Breast epithelium (tissue), 4 donors: ENCODE measurements around the gene DHRS4. TPM values are rescaled to one million over a fixed set of nuclear protein-coding genes. Genes with fewer than 3 reads are reported as not detected.
A peak's percentile ranks its signal among the peaks of the same experiment; 100 is the strongest.

Experiments
- DNase-seq, 2 donors: peaks; one replicate each; pipeline ENCODE4 v3.0.0-alpha.2; 2019; ENCODE audit warnings: low spot score in 2 of 2
- H3K27ac ChIP-seq, 2 donors: fragments of 200-600 bp; sonication (generic) in 1 of 2; one replicate each; pipeline ENCODE4 v1.5.1; 2016 to 2019; ENCODE audit warnings: mild to moderate bottlenecking in 1 of 2
- H3K27me3 ChIP-seq, 2 donors: fragments of 200-600 bp; sonication (generic) in 1 of 2; one replicate each; pipeline versions ENCODE4 v1.5.1 to v1.6.0; 2017 to 2019; ENCODE audit warnings: control low read depth in 1 of 2, mild to moderate bottlenecking in 1 of 2
- H3K36me3 ChIP-seq: fragments of 200-600 bp; one replicate; pipeline ENCODE4 v1.5.1; 2019
- H3K4me1 ChIP-seq, 2 donors: fragments of 200-600 bp; sonication (generic); one replicate each; pipeline ENCODE4 v1.5.1; 2016 to 2019; ENCODE audit warnings: control low read depth in 1 of 2
- H3K4me3 ChIP-seq, 3 donors: fragments of 200-600 bp; sonication (generic); 1 replicate in 2 of 3; 2 replicates in 1 of 3; pipeline ENCODE4 v1.5.1; 2016 to 2019; ENCODE audit warnings: mild to moderate bottlenecking in 3 of 3, moderate library complexity in 2 of 3
- H3K9me3 ChIP-seq, 2 donors: fragments of 200-600 bp; sonication (generic) in 1 of 2; one replicate each; pipeline ENCODE4 v1.5.1; 2016 to 2019; ENCODE audit warnings: control low read depth in 1 of 2
- CTCF ChIP-seq, 3 donors: fragments of 450-650 bp; IDR thresholded peaks; one replicate each; pipeline ENCODE4 v1.5.1; 2016 to 2017; ENCODE audit warnings: antibody characterized with exemption in 3 of 3, mild to moderate bottlenecking in 3 of 3, moderate library complexity in 3 of 3
- POLR2A ChIP-seq: fragments of 450-650 bp; IDR thresholded peaks from one replicate; pipeline ENCODE4 v1.6.1; 2016; ENCODE audit warnings: antibody characterized with exemption, mild to moderate bottlenecking, moderate library complexity
- POLR2AphosphoS5 ChIP-seq, 3 donors: sonication (generic); formaldehyde crosslinking; IDR thresholded peaks; one replicate each; pipeline ENCODE4 v1.6.1; 2017; ENCODE audit warnings: antibody characterized with exemption in 3 of 3
- intact Hi-C: fragments of 100-400 bp; cut with DNase I; formaldehyde crosslinking; loops from one replicate; pipeline ENCODE4 v1.15.1; 2023; ENCODE audit warnings: low total_unique reads
- total RNA-seq, 3 donors: library from RNA; depleted of rRNA; stranded (reverse); fragments of >200 nt; gene quantifications; one replicate each; pipeline ENCODE4 v1.1.0, GENCODE V29; 2016

Gene DHRS4
- total RNA-seq, 3 donors from 2014 or later, result 38.4 to 48.8 (median 40.0) TPM

DNA sequence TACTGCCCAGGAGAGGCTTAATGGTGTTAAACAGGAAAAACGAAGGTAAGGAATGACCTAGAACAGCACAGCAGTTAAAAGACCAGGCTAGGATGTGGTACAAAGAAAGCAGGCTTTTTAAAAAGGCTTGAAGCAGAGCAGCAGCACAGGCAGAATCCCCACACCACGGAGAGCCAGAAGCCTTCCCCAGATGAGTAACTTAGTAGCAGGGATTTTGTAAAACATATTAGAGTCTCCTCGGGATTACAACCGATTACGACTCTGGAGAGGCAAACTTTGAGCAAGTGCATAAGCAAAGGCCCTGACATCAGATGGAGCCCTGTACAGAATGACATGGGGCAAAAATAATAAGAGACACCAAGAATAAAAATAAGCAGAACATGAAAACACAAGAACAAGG lies 37.1 kb upstream of the DHRS4 start:
- Histone ChIP-seq H3K36me3 (no peaks in the 10 kb centered on the region), H3K4me1 (no peaks in the 10 kb centered on the region), H3K9me3 (no peaks in the 10 kb centered on the region), H3K27me3 (no peaks in the 10 kb centered on the region), H3K27ac (peak overlapping the region in 1 of 2 donors; percentile 10), H3K4me3 (no peak overlapping the region)
- TF ChIP-seq POLR2AphosphoS5 (IDR thresholded peaks at IDR 0.05) (no peak), CTCF (IDR thresholded peaks at IDR 0.05) (no peak), POLR2A (no peak)
- no peak for DNase-seq
- intact Hi-C loops, result no loop called here

DNA sequence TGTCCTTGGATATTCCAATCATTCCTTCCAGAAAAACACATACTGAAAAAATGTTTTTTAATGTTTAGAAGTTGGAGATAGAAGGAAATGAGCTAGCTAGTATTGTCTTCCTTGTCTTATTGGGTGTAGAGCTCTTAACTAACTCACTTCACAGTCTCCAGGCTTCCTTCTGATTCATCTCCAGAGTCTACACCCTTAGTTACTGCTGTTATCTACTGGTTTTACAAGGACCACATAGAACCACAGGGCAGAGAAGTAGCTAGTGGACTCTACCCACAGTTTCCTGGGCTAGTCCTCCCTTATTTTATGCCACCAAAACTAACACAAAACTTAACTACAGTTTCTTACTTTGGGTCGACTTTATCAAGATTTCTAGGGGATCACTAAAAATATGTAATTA lies 31.0 kb upstream of the DHRS4 start:
- H3K27ac ChIP-seq, result no peak overlapping the region
- H3K4me1 ChIP-seq, result no peaks in the 10 kb centered on the region
- TF ChIP-seq POLR2AphosphoS5 (IDR thresholded peaks at IDR 0.05) (no peak), CTCF (IDR thresholded peaks at IDR 0.05) (no peak), POLR2A (no peak)
- intact Hi-C loops, result no loop called here
- no peak overlapping the region for H3K4me3 ChIP-seq
- no peaks in the 10 kb centered on the region for H3K9me3 ChIP-seq
- DNase-seq, result no peak
- no peaks in the 10 kb centered on the region for H3K36me3 ChIP-seq
- H3K27me3 ChIP-seq, result no peaks in the 10 kb centered on the region

DNA sequence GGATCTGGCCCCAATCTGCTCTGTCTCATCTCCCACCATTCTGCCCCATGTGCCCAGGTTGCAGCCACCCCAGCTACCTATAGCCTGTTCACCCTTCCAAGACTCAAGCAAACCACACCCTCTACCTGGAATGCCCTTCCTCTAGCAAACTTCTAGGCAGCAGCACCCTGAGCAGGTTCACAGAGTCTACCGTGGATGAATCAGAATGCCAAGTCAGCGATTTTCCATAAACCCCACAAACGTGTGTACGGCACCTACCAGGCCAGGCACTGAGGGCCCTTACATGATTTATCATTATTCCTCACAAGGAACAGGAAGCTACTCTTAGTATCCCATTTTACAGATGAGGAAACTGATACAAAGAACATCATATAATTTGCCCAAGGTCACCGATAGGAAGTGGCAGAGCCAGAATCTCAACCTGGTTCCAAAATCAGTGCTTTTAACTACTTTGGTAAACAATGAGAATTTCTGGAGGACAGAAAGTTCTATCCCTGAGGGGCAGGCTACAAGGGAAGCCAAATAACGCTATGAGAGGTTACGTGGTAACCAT lies 28.0 kb upstream of the DHRS4 start:
- Histone ChIP-seq H3K4me3 (no peak overlapping the region), H3K27ac (no peak overlapping the region), H3K9me3 (no peaks in the 10 kb centered on the region), H3K4me1 (no peaks in the 10 kb centered on the region), H3K36me3 (no peaks in the 10 kb centered on the region), H3K27me3 (no peaks in the 10 kb centered on the region)
- intact Hi-C loops, result no loop called here
- TF ChIP-seq CTCF (IDR thresholded peaks at IDR 0.05) (no peak), POLR2AphosphoS5 (IDR thresholded peaks at IDR 0.05) (no peak), POLR2A (no peak)
- DNase-seq, result no peak

- Histone ChIP-seq H3K4me3 (no peak overlapping the region), H3K4me1 (no peaks in the 10 kb centered on the region), H3K27me3 (no peaks in the 10 kb centered on the region), H3K36me3 (no peaks in the 10 kb centered on the region), H3K27ac (no peak overlapping the region), H3K9me3 (no peaks in the 10 kb centered on the region)
- TF ChIP-seq CTCF (IDR thresholded peaks at IDR 0.05) (no peak), POLR2A (no peak), POLR2AphosphoS5 (IDR thresholded peaks at IDR 0.05) (no peak)
- intact Hi-C loops, result no loop called here
- DNase-seq, result no peak
These were observed 27.0 kb upstream of the DHRS4 start for GRCh38 chr14:23926543-23926942.

- Histone ChIP-seq H3K9me3 (no peaks in the 10 kb centered on the region), H3K4me1 (no peaks in the 10 kb centered on the region), H3K27ac (no peak overlapping the region), H3K27me3 (no peaks in the 10 kb centered on the region), H3K36me3 (no peaks in the 10 kb centered on the region), H3K4me3 (no peak overlapping the region)
- intact Hi-C loops, result no loop called here
- no peak for DNase-seq
- TF ChIP-seq POLR2A, result no peak
- no peak for TF ChIP-seq POLR2AphosphoS5 (IDR thresholded peaks at IDR 0.05)
- no peak for TF ChIP-seq CTCF (IDR thresholded peaks at IDR 0.05)
These were observed 24.4 kb upstream of the DHRS4 start for GRCh38 chr14:23929136-23929535.
